HepG2 (cell line): ENCODE measurements around the gene TUBB8. TPM values are rescaled to one million over a fixed set of nuclear protein-coding genes. Genes with fewer than 3 reads are reported as not detected.
A peak's percentile ranks its signal among the peaks of the same experiment; 100 is the strongest.

Experiments used
- ATAC-seq: fragments of 200-7000 bp; cut with Tn5 transposase; 3 replicates; pipeline ENCODE4 v1.9.1; 2020; ENCODE audit warnings: mild to moderate bottlenecking, moderate library complexity
- BruUV-seq: library from RNA; stranded (reverse); fragments of 400-500 nt; replicated peaks from 2 replicates; lab custom pipeline; 2021; lab: Mats Ljungman, UMichigan
- CTCF ChIA-PET: fragments of 300-600 bp; formaldehyde crosslinking; extraction: SDS; loops from one replicate; lab custom pipeline; 2021; ENCODE audit warnings: low total read pairs, inconsistent platforms, low intra/inter-chr PET ratio; lab: Yijun Ruan, JAX
- POLR2A ChIA-PET: fragments of 350-600 bp; sonication (Branson Sonifier 250); formaldehyde crosslinking; loops from one replicate; lab custom pipeline; 2020; ENCODE audit warnings: antibody characterized with exemption, inconsistent platforms; lab: Yijun Ruan, JAX
- DNase-seq: peaks from one replicate; pipeline ENCODE4 v3.0.0-alpha.2; 2015; ENCODE audit warnings: low spot score
- FAIRE-seq: peaks from 3 replicates; lab custom pipeline; 2011; peaks lifted over from hg19 to GRCh38; lab: Jason Lieb, UNC
- H2AFZ ChIP-seq: one replicate; pipeline ENCODE4 v1.6.1; 2011; ENCODE audit warnings: low read length, inconsistent platforms
- H3K27ac ChIP-seq: fragments of 300-600 bp; 3 replicates; pipeline ENCODE4 v1.8.0; 2011; ENCODE audit warnings: mixed run types, mild to moderate bottlenecking, mixed read lengths, low read length, inconsistent platforms; ENCODE audit not compliant: insufficient read depth; ENCODE audit errors: extremely low read length
- H3K27me3 ChIP-seq, 2 experiments: fragments of 200-600 bp in 1 of 2; 2 replicates in 1 of 2; 3 replicates in 1 of 2; pipeline versions ENCODE4 v1.6.0 to v1.8.0; 2011; ENCODE audit warnings: low read length in 2 of 2, mild to moderate bottlenecking in 2 of 2, moderate library complexity in 2 of 2, inconsistent platforms in 1 of 2; ENCODE audit not compliant: insufficient read depth in 2 of 2, control insufficient read depth in 1 of 2
- H3K36me3 ChIP-seq, 2 experiments: fragments of 200-600 bp in 1 of 2; replicated peaks in 1 of 2; 2 replicates in 1 of 2; 3 replicates in 1 of 2; pipeline versions ENCODE4 v1.5.1 to v1.8.0; 2011; ENCODE audit warnings: low read length in 2 of 2, inconsistent platforms in 1 of 2; ENCODE audit not compliant: insufficient read depth in 2 of 2, control insufficient read depth in 1 of 2
- H3K4me1 ChIP-seq: 2 replicates; pipeline ENCODE4 v1.5.1; 2012; ENCODE audit warnings: low read length, inconsistent platforms; ENCODE audit not compliant: insufficient read depth
- H3K4me2 ChIP-seq: 2 replicates; pipeline ENCODE4 v1.6.0; 2011; ENCODE audit warnings: low read depth, low read length, inconsistent platforms
- H3K4me3 ChIP-seq, 3 experiments: fragments of 200-600 bp in 1 of 3; sonication (generic), shearing (Covaris generic) in 1 of 3; replicated peaks in 1 of 3; 2 replicates each; pipeline ENCODE4 v1.5.1; 2011 to 2016; ENCODE audit warnings: low read length in 3 of 3, inconsistent platforms in 2 of 3, low read depth in 2 of 3, mild to moderate bottlenecking in 2 of 3, control low read depth in 1 of 3, mixed read lengths in 1 of 3; ENCODE audit not compliant: insufficient read depth in 1 of 3
- H3K79me2 ChIP-seq: one replicate; pipeline ENCODE4 v1.6.1; 2011; ENCODE audit warnings: low read length, inconsistent platforms; ENCODE audit not compliant: insufficient read depth
- H3K9ac ChIP-seq: 2 replicates; pipeline ENCODE4 v1.6.0; 2011; ENCODE audit warnings: mild to moderate bottlenecking, low read depth, low read length, inconsistent platforms; ENCODE audit not compliant: insufficient read depth
- H3K9me3 ChIP-seq: 2 replicates; pipeline ENCODE4 v1.5.1; 2012; ENCODE audit warnings: mild to moderate bottlenecking, low read length
- H4K20me1 ChIP-seq: 2 replicates; pipeline ENCODE4 v1.6.0; 2011; ENCODE audit warnings: inconsistent platforms, mild to moderate bottlenecking, low read length, moderate library complexity; ENCODE audit not compliant: insufficient read depth
- ADNP ChIP-seq: sonication (generic); formaldehyde crosslinking; IDR thresholded peaks from 2 replicates; pipeline ENCODE4 v1.4.0; 2020; ENCODE audit warnings: missing genetic modification reagents
- FOSL1 ChIP-seq: sonication (generic); formaldehyde crosslinking; IDR thresholded peaks from 2 replicates; pipeline ENCODE4 v1.9.0; 2021; ENCODE audit warnings: missing genetic modification reagents, borderline replicate concordance
- KDM2A ChIP-seq: sonication (generic); formaldehyde crosslinking; IDR thresholded peaks from 2 replicates; pipeline ENCODE4 v1.4.0; 2020; ENCODE audit warnings: low read depth, missing genetic modification reagents, borderline replicate concordance
- PPARG ChIP-seq: conservative IDR thresholded peaks from 2 replicates; pipeline ENCODE4 v1.6.1; 2016; ENCODE audit warnings: missing biosample characterization, missing genetic modification reagents
- PTBP1 ChIP-seq: fragments of 200-400 bp; formaldehyde crosslinking; IDR thresholded peaks from 2 replicates; pipeline ENCODE4 v1.6.1; 2018; ENCODE audit warnings: low read length, low read depth; ENCODE audit not compliant: poor library complexity, severe bottlenecking
- ZBTB25 ChIP-seq: IDR thresholded peaks from 2 replicates; pipeline ENCODE4 v1.6.1; 2018; ENCODE audit warnings: missing genetic modification reagents
- ZNF10 ChIP-seq: sonication (generic); formaldehyde crosslinking; IDR thresholded peaks from 2 replicates; pipeline ENCODE4 v1.4.0; 2020; ENCODE audit warnings: mild to moderate bottlenecking, low read depth, missing genetic modification reagents, borderline replicate concordance
- ZNF431 ChIP-seq: sonication (generic); formaldehyde crosslinking; IDR thresholded peaks from 2 replicates; pipeline ENCODE4 v1.9.0; 2022; ENCODE audit warnings: missing genetic modification reagents, low read depth, mild to moderate bottlenecking, borderline replicate concordance
- WGBS: methylation state at CpG from one replicate; pipeline ENCODE4 v1.1.6; 2017; ENCODE audit warnings: low lambda C conversion rate; 5-methylcytosine and 5-hydroxymethylcytosine counted together
- in situ Hi-C: cut with HindIII; loops from 2 replicates; pipeline ENCODE4 v1.10.0; 2017; ENCODE audit warnings: low pct_unique_long_range_greater_than_20kb; ENCODE audit not compliant: extremely low pct_ligation_motif_present
- intact Hi-C: fragments of 100-400 bp; cut with micrococcal nuclease; formaldehyde crosslinking; loops from one replicate; pipeline ENCODE4 v1.10.0; 2022; ENCODE audit not compliant: unreplicated experiment
- polyA plus RNA-seq, 8 experiments: library from polyadenylated mRNA; depleted of rRNA in 3 of 8; stranded (reverse) in 7 of 8; unstranded in 1 of 8; fragments of >200 nt; fragmentation: Illumina TruSeq in 4 of 8; extraction: Trizol in 4 of 8; gene quantifications; 2 replicates each; pipeline versions ENCODE4 v1.2.1 to v1.2.3, GENCODE V29; 2011 to 2016; ENCODE audit warnings: low read depth in 4 of 8, missing spikeins in 1 of 8, mixed read lengths in 1 of 8; ENCODE audit not compliant: insufficient read depth in 1 of 8
- total RNA-seq, 5 experiments: library from RNA; depleted of rRNA; stranded (reverse); fragments of >200 nt; fragmentation: Illumina TruSeq; extraction: Trizol; gene quantifications; 2 replicates each; pipeline ENCODE4 v1.2.3, GENCODE V29; 2016; ENCODE audit warnings: low read depth in 1 of 5

The TUBB8 gene
- total and polyA plus RNA-seq, 2 of the 13 experiments (the other 11 are each of a cell fraction or from before 2014, with no cell fraction given): 0.31 to 0.50 TPM

- H3K36me3 ChIP-seq: no peaks in the 10 kb centered on the region
- peaks cover 41% of the 10 kb centered on the region for H3K9me3 ChIP-seq
- H3K9ac ChIP-seq: no peak overlapping the region
- H3K27ac ChIP-seq: no peak overlapping the region
- no peaks in the 10 kb centered on the region for H3K27me3 ChIP-seq
- intact Hi-C loops (no loop called here), in situ Hi-C loops (no loop called here)
- no peak for FAIRE-seq
- no peak for DNase-seq
- no peaks in the 10 kb centered on the region for H3K79me2 ChIP-seq
- no TSS peak for BruUV-seq
- H4K20me1 ChIP-seq: no peaks in the 10 kb centered on the region
- POLR2A ChIA-PET: no interaction called here
- H3K4me3 ChIP-seq: no peak overlapping the region
- ATAC-seq: no peak
- TF ChIP-seq ZNF431 (CRISPR knock-in tag) (peak; percentile 61; the same call in 1 of the 2 replicates), ZBTB25 (CRISPR knock-in tag) (no peak)
- CTCF ChIA-PET: no interaction called here
- no peak overlapping the region for H3K4me2 ChIP-seq
- H2AFZ ChIP-seq: no peak overlapping the region
- H3K4me1 ChIP-seq: peaks cover 15% of the 10 kb centered on the region
- WGBS: 0% methylated on average over 1 of the region's 1 CpG
Observed at GRCh38 chr10:94613-95012, 45.5 kb upstream of the TUBB8 start.

- ChIA-PET POLR2A (no interaction called here), CTCF (no interaction called here)
- no peaks in the 10 kb centered on the region for H3K36me3 ChIP-seq
- no peak overlapping the region for H3K27ac ChIP-seq
- no peak overlapping the region for H2AFZ ChIP-seq
- no peak for TF ChIP-seq ZNF10 (CRISPR knock-in tag)
- no peak for TF ChIP-seq PPARG (CRISPR knock-in tag)
- TF ChIP-seq KDM2A (CRISPR knock-in tag): no peak
- TF ChIP-seq ADNP (CRISPR knock-in tag): no peak
- TF ChIP-seq PTBP1: no peak
- TF ChIP-seq FOSL1: no peak
- no peaks in the 10 kb centered on the region; a peak in 1 of 5 replicates for H3K27me3 ChIP-seq
- H3K4me3 ChIP-seq: no peak overlapping the region
- ATAC-seq (no peak), DNase-seq (no peak), FAIRE-seq (no peak)
- H4K20me1 ChIP-seq: no peaks in the 10 kb centered on the region
- peaks cover 36% of the 10 kb centered on the region for H3K9me3 ChIP-seq
- H3K4me1 ChIP-seq: peaks cover 32% of the 10 kb centered on the region
- in situ Hi-C loops: no loop called here
- H3K4me2 ChIP-seq: no peak overlapping the region
- BruUV-seq: no TSS peak
- WGBS: 29% methylated on average over 2 of the region's 2 CpGs
- no peak overlapping the region for H3K9ac ChIP-seq
- intact Hi-C loops: no loop called here
- H3K79me2 ChIP-seq: no peaks in the 10 kb centered on the region
Observed at GRCh38 chr10:92846-93245, 43.8 kb upstream of the TUBB8 start.
